ENCODE data around the gene GTSE1.

- TF ChIP-seq CTCF (IDR thresholded peaks at IDR 0.05) (no peak), JUN (IDR thresholded peaks at IDR 0.05) (peak in 1 of 2 experiments; percentile 82; a peak in 3 of 5 replicates), MAFK (IDR thresholded peaks at IDR 0.05; ENCODE audit: partially characterized antibody) (no peak), RFX5 (IDR thresholded peaks at IDR 0.05) (no peak), EP300 (IDR thresholded peaks at IDR 0.05) (no peak), POLR2A (IDR thresholded peaks at IDR 0.05; ENCODE audit: low read length) (peak; percentile 85), CBX2 (IDR thresholded peaks at IDR 0.05; ENCODE audit: borderline replicate concordance, low read depth) (no peak), USF2 (IDR thresholded peaks at IDR 0.05) (no peak), MAX (IDR thresholded peaks at IDR 0.05) (peak; percentile 84)
These were observed 38.8 kb downstream of the GTSE1 start, which contains the start of gene TRMU for GRCh38 chr22:46335201-46336118.
